NK-92 (cell line): Measurements from ENCODE around the gene ANTKMT.

ENCODE experiments used
- DNase-seq: peaks from one replicate; lab custom pipeline; 2025; ENCODE audit not compliant: unreplicated experiment; lab: John Stamatoyannopoulos, UW

ANTKMT gene

GRCh38 chr16:763369-764183 is 42.6 kb downstream of the ANTKMT start:
- DNase-seq, result no peak

GRCh38 chr16:764184-764750 is 43.3 kb downstream of the ANTKMT start:
- DNase-seq, result no peak

GRCh38 chr16:764848-765487 is 44.0 kb downstream of the ANTKMT start:
- no peak for DNase-seq

- DNase-seq, result no peak
Observed at GRCh38 chr16:765488-765865, 44.5 kb downstream of the ANTKMT start.

- no peak for DNase-seq
Observed at GRCh38 chr16:766008-766819, 45.3 kb downstream of the ANTKMT start.

GRCh38 chr16:766820-767640 is 46.1 kb downstream of the ANTKMT start:
- no peak for DNase-seq

GRCh38 chr16:767743-768235 is 46.8 kb downstream of the ANTKMT start:
- DNase-seq, result no peak

- no peak for DNase-seq
Observed at GRCh38 chr16:768428-768827, 47.5 kb downstream of the ANTKMT start.

GRCh38 chr16:769184-769784 is 48.3 kb downstream of the ANTKMT start:
- DNase-seq, result no peak

- DNase-seq, result no peak
Observed at GRCh38 chr16:769934-770333, 49.0 kb downstream of the ANTKMT start.

GRCh38 chr16:770411-770810 is 49.5 kb downstream of the ANTKMT start:
- DNase-seq, result no peak
